HG03025 (cell line): ENCODE data around the gene ANKS3.

Source experiments
- ATAC-seq: cut with Tn5 transposase; IDR thresholded peaks from one replicate; pipeline ENCODE4 v1.9.1; 2021; ENCODE audit warnings: mild to moderate bottlenecking, moderate library complexity; ENCODE audit not compliant: unreplicated experiment, low FRiP score

ANKS3 gene

GRCh38 chr16:4676831-4677230, 57.2 kb downstream of the ANKS3 start:
- ATAC-seq: no peak

GRCh38 chr16:4675864-4676786, 57.9 kb downstream of the ANKS3 start:
- no peak for ATAC-seq

- no peak for ATAC-seq
Observed at GRCh38 chr16:4674926-4675530, 59.0 kb downstream of the ANKS3 start.

- ATAC-seq: no peak
Observed at GRCh38 chr16:4673387-4674046, 60.6 kb downstream of the ANKS3 start.

GRCh38 chr16:4668313-4668960, 65.6 kb downstream of the ANKS3 start:
- ATAC-seq: no peak

GRCh38 chr16:4667203-4667963, 66.7 kb downstream of the ANKS3 start:
- no peak for ATAC-seq

- ATAC-seq: no peak
Observed at GRCh38 chr16:4666537-4667202, 67.4 kb downstream of the ANKS3 start.

GRCh38 chr16:4664538-4665418, 69.3 kb downstream of the ANKS3 start:
- ATAC-seq: no peak

- ATAC-seq: no peak
Observed at GRCh38 chr16:4663777-4664465, 70.2 kb downstream of the ANKS3 start.

GRCh38 chr16:4663465-4663776, 70.7 kb downstream of the ANKS3 start:
- ATAC-seq: no peak

- ATAC-seq: no peak
Observed at GRCh38 chr16:4661661-4662060, 72.4 kb downstream of the ANKS3 start.

GRCh38 chr16:4660454-4661007, 73.5 kb downstream of the ANKS3 start:
- no peak for ATAC-seq

- ATAC-seq: no peak
Observed at GRCh38 chr16:4659363-4660353, 74.4 kb downstream of the ANKS3 start.

- no peak for ATAC-seq
Observed at GRCh38 chr16:4656695-4657686, 77.1 kb downstream of the ANKS3 start.

GRCh38 chr16:4656221-4656620, 77.8 kb downstream of the ANKS3 start:
- ATAC-seq: no peak

GRCh38 chr16:4655801-4656200, 78.3 kb downstream of the ANKS3 start:
- ATAC-seq: no peak
